HG02885 (cell line): Measurements from ENCODE around the gene PLA2G15.
A peak's percentile ranks its signal among the peaks of the same experiment; 100 is the strongest.

Source experiments
- ATAC-seq: cut with Tn5 transposase; IDR thresholded peaks from one replicate; pipeline ENCODE4 v1.9.1; 2021; ENCODE audit warnings: mild to moderate bottlenecking; ENCODE audit not compliant: unreplicated experiment, poor library complexity

The PLA2G15 gene

DNA sequence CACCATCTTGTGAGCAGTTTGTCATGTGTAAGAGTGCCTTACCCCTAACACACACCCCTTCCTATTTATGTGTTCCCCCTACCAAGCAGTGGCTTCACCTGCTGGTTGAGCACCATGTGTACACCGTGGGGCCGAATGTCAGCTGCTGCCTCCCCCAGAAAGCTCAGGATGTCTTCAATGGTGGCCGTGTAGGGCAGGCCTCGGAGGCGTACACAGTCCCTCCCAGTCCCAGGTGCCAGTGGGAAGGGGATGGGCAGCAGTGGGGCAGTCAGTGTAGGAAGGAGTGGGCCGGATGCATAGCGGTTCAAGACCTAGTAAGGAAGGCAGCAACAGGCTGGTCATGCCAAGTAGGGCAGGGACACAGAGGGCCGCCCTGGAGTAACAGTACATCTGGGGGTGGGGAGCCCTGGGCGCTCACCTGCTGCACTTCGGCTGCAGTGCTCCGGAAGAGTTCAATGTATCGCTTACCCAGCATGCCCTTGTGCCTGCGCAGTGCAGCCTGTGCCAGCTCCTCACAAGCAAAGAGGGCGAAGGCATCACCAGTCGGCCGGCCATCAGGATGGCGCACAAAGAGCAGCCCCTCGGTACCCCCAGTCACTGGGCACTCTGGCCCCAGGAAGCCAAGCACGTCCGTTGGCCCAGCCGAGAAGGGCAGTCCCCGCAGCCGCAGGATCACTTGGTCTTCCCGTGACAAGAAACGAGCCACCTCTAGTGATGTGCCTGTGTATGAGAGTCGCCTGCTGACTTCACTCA lies 13.6 kb upstream of the PLA2G15 start:
- ATAC-seq: no peak

- ATAC-seq: no peak
Measured at GRCh38 chr16:68232335-68232734, 12.8 kb upstream of the PLA2G15 start.

GRCh38 chr16:68233085-68233834 lies 11.9 kb upstream of the PLA2G15 start:
- ATAC-seq: no peak

- ATAC-seq: no peak
Measured at GRCh38 chr16:68233835-68234187, 11.4 kb upstream of the PLA2G15 start.

GRCh38 chr16:68234188-68235107 lies 10.7 kb upstream of the PLA2G15 start:
- ATAC-seq: no peak

DNA sequence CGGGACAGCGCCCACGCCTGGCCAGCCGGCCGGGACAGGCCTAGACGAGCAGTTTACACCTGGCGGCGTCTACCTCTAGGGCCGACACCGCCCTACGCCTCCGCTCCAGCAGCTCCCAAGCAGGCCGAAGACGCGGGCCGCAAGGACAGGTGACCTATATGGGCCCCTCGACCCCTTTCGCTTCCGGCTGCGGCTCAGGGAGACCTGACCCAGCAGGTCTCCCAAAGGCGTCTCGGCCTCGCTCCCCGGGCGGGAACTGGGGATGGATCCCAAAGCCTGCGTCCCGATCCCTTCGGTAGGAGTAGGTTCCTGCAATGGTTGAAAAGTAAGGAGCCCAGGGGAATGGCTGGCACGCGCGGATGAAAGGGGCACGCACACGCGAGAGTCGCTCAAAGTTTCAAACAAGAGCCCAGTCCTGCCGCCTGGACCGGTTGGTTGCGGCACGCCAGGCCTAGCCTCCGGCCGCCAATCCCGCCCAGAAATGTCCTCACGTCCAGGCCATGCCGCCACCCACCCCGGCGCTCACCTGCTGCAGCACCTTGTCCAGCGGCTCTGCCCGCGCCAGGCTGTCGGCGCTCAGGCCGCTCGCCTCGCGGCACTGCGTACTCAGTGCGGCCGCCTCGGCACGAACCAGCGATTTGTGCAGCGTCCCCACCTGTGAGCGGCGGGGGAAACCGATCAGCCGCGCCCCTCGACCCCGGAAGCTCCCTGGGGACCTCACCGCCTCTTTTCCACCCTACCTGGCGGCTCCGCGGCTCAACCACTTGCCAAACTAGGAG lies 9.9 kb upstream of the PLA2G15 start:
- ATAC-seq: no peak

- ATAC-seq: no peak
Measured at GRCh38 chr16:68235887-68236136, 9.4 kb upstream of the PLA2G15 start, which contains the start of gene ESRP2. ESRP2 (minus strand) TSS chr16:68236127; CDS start chr16:68236045, 82 bp downstream.

DNA sequence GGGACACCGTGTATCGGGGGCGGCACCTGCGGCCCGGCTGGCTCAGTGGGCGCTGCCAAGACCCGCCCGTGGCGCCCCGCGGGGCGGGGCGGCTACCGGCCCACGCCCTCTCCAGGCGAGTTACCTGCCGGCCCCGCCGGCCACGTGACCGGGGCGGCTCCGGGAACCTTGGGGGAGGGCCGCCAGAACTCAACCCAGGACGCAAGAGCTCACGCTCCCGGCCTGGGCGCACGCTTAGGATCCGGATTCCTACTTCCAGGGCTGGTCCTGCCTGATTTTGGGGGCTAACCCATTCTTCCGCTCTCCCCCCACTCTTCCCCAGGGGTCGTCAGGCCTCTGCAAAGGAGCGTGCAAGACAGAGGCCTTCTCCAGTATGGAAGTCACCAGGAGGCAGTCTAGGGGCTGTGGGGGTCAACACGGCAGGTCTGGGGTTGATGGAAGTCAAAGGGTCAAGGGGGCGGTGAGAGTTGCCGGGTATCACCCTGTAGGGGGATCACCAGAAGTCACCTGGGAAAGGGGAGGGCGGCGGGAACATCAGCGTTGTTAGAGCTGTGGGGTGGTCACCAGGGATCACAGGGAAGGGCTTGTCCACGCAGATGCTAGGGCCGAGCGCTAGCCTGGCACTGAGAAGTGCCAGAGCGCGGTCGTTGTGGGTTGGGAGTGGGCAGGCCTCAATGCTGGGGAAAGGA lies 8.9 kb upstream of the PLA2G15 start:
- no peak for ATAC-seq

- ATAC-seq: no peak
Measured at GRCh38 chr16:68236826-68237242, 8.3 kb upstream of the PLA2G15 start.

GRCh38 chr16:68237243-68238028 lies 7.7 kb upstream of the PLA2G15 start:
- peak; percentile 84 for ATAC-seq

DNA sequence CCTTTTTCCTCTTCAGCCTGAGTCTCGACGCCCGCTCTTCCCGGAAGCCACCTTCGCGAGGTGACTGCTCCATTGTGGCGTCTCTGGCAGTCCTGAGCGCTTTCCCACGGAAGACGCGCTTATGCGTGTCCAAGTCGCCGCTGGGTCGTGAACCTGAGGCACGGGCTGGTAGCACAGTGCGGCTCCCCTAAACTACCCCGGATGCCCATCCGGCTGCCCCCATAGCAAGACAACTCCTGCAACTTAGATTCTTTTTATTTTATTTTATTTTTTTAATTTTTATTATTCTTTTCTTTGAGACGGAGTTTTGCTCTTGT lies 7.2 kb upstream of the PLA2G15 start:
- no peak for ATAC-seq

GRCh38 chr16:68242085-68242484 lies 3.1 kb upstream of the PLA2G15 start:
- ATAC-seq: no peak

DNA sequence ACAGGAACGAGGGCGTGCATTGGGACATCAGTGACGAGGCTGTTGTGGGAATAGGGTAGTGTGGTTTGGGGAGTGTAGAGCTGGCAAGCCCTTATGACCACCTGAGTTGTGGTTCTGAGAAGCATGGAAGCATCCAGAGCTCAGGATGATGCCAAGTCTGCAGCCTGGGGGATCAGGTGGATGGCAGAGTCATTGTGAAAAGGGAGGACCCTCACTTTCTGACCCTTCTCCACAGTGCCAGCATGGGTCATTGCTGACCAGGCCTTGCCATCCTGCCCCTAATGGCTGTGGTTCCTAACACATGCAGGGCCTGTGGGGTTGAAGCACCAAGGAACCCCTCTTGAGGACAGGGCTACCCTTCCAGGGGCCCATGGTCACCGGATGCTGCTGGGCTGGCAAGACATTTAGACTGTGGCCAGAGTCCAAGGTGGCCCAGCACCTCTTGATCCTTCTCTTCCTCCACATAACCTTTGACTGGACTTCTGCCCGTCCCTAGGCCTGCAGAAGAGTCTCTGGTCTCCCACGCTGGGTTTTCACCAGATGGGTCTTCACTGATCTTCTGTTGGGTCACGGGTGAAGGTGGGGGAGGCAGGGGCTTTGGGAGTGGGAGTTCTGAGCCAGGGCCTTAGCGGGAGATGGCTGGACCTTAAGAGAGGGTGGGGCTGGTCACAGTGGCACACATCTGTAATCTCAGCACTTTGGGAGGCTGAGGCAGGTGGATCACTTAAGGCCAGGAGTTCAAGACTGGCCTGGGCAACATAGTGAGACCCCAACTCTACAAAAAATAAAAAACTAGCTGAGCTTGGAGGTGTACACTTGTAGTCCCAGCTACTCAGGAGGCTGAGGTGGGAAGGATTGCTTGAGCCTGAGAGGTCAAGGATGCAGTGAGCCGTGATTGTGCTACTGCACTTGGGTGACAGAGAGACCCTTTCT lies 2.0 kb upstream of the PLA2G15 start:
- no peak for ATAC-seq

- no peak for ATAC-seq
Measured at GRCh38 chr16:68244481-68244902, 681 bp upstream of the PLA2G15 start.

DNA sequence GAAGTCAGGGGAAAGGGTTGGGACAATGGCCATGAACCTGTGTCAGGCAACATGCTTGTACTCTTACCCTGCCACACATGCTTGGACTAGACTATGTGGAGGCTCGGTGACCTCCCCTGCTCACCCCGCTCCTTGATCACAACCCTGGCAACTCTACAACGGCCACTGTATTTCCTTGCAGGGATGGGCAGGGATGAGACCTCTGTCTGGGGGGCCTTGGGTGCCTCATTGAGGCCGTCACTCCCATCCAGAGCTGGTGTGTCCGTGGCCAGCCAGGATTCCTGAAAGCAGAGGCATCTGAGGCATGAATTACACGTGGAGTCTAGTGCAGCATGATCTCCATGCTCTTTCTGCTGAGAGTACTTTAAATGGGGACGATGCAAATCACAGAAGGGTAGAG lies 948 bp downstream of the PLA2G15 start:
- ATAC-seq: no peak

- ATAC-seq: no peak
Measured at GRCh38 chr16:68246666-68247065, 1.5 kb downstream of the PLA2G15 start.

GRCh38 chr16:68247400-68247799 lies 2.2 kb downstream of the PLA2G15 start:
- no peak for ATAC-seq

DNA sequence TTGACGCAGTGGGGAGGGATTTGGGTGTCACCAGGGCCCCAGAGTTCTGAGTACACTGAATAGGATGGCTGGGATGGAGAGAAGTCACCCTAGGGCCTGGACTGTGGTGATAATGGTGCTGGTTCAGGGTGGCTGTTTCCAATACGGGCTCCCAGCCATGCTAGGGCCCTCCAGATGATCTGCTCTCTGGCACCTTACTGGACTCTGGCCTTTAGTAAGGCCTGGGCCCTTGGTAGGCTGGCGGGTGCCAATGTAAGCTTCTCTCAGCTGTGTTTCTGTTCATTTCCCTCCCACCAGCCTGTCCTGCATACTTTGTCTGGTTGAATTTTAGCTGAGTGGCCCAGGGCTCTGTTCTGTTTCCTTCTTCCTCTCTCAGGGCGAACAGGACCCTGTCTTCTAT lies 2.8 kb downstream of the PLA2G15 start:
- ATAC-seq: no peak
